ENCODE measurements around the gene ARSI.

- TF ChIP-seq CTBP1 (IDR thresholded peaks at IDR 0.05; ENCODE audit: borderline replicate concordance) (no peak), ARNT (IDR thresholded peaks at IDR 0.05) (no peak), PKNOX1 (IDR thresholded peaks at IDR 0.05) (no peak), ELF4 (IDR thresholded peaks at IDR 0.05) (no peak), FOXA1 (IDR thresholded peaks at IDR 0.05) (no peak), BHLHE40 (IDR thresholded peaks at IDR 0.05; ENCODE audit: borderline replicate concordance) (no peak)
Measured at GRCh38 chr5:150246835-150247234, 55.9 kb downstream of the ARSI start.
